ENCODE results near the gene C2CD4C.
A peak's percentile ranks its signal among the peaks of the same experiment; 100 is the strongest.
"Not testable (repeated sequence)": the region's sequence is repeated elsewhere in the genome, so short reads cannot be mapped to it uniquely, and the experiment has no call there.

C2CD4C gene

GRCh38 chr19:384799-385169, 24.2 kb downstream of the C2CD4C start:
- no peak for DNase-seq (ENCODE audit: low spot score)
- TF ChIP-seq, protein P1, sequence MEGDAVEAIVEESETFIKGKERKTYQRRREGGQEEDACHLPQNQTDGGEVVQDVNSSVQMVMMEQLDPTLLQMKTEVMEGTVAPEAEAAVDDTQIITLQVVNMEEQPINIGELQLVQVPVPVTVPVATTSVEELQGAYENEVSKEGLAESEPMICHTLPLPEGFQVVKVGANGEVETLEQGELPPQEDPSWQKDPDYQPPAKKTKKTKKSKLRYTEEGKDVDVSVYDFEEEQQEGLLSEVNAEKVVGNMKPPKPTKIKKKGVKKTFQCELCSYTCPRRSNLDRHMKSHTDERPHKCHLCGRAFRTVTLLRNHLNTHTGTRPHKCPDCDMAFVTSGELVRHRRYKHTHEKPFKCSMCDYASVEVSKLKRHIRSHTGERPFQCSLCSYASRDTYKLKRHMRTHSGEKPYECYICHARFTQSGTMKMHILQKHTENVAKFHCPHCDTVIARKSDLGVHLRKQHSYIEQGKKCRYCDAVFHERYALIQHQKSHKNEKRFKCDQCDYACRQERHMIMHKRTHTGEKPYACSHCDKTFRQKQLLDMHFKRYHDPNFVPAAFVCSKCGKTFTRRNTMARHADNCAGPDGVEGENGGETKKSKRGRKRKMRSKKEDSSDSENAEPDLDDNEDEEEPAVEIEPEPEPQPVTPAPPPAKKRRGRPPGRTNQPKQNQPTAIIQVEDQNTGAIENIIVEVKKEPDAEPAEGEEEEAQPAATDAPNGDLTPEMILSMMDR (IDR thresholded peaks at IDR 0.05; ENCODE audit: poor library complexity, severe bottlenecking), result no peak
- H3K4me3 ChIP-seq (ENCODE audit: severe bottlenecking), result no peak overlapping the region
- no peaks in the 10 kb centered on the region for H3K36me3 ChIP-seq (ENCODE audit: low read depth)
- no peak for ATAC-seq (ENCODE audit: low read depth)
- H3K27me3 ChIP-seq (ENCODE audit: insufficient read depth, poor library complexity, severe bottlenecking), result no peaks in the 10 kb centered on the region
- H3K9me3 ChIP-seq (ENCODE audit: severe bottlenecking), result no peaks in the 10 kb centered on the region
- no peak overlapping the region for H3K27ac ChIP-seq (ENCODE audit: poor library complexity, severe bottlenecking)
- peaks cover 9% of the 10 kb centered on the region for H3K4me1 ChIP-seq (ENCODE audit: insufficient read depth, poor library complexity, severe bottlenecking)

DNA sequence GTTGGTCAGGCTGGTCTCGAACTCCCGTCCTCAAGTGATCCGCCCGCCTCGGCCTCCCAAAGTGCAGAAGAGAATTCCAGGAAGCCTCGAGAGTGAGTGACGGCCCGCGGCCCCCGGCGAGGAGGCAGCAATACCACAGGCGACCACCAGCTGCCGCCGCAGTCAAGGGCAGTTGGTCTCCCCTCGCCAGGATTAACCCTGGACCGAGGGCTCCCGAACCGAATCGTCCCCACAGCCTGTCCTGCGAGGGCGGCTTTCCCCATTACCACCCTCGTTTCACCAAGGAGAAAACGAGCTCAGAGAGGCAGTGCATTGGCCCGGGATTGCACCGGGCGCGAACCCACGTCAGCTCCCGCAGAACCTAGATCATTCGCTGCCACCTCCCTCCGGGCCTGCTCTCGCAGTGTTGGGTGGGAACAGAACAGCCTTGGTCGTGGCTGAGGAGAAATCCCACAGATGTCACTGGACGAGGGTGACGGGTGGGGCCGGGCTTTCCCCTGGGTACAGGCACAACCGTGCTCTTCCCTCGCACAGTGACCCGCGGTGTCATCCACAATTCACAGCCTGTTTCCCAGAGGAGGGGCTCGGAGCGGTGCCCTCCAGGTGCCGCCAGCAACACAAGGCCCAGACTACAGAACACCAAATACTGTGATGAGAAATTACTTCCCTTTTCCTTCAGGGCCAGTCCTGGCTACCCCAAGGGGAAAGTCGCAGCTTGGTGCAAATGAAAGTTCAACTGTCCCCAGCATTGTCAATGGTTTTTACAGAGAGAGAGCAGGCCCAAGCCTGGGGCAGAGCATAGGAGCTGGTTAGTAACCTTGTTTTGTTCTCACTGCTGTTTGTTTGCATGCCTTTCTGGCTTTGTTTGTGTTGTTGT, 24.8 kb downstream of the C2CD4C start:
- H3K27ac ChIP-seq (ENCODE audit: poor library complexity, severe bottlenecking), result no peak overlapping the region
- H3K27me3 ChIP-seq (ENCODE audit: insufficient read depth, poor library complexity, severe bottlenecking), result no peaks in the 10 kb centered on the region
- no peaks in the 10 kb centered on the region for H3K9me3 ChIP-seq (ENCODE audit: severe bottlenecking)
- H3K4me1 ChIP-seq (ENCODE audit: insufficient read depth, poor library complexity, severe bottlenecking), result peaks cover 9% of the 10 kb centered on the region
- ATAC-seq (ENCODE audit: low read depth), result no peak
- H3K4me3 ChIP-seq (ENCODE audit: severe bottlenecking), result no peak overlapping the region
- no peak for DNase-seq (ENCODE audit: low spot score)
- H3K36me3 ChIP-seq (ENCODE audit: low read depth), result no peaks in the 10 kb centered on the region
- TF ChIP-seq, protein P1 (IDR thresholded peaks at IDR 0.05; ENCODE audit: poor library complexity, severe bottlenecking), result no peak

GRCh38 chr19:383040-383439, 25.9 kb downstream of the C2CD4C start:
- no peak overlapping the region for H3K4me3 ChIP-seq (ENCODE audit: severe bottlenecking)
- H3K36me3 ChIP-seq (ENCODE audit: low read depth), result no peaks in the 10 kb centered on the region
- no peaks in the 10 kb centered on the region for H3K9me3 ChIP-seq (ENCODE audit: severe bottlenecking)
- H3K27ac ChIP-seq (ENCODE audit: poor library complexity, severe bottlenecking), result peak overlapping the region; percentile 57
- TF ChIP-seq, protein P1 (IDR thresholded peaks at IDR 0.05; ENCODE audit: poor library complexity, severe bottlenecking), result no peak
- no peak for ATAC-seq (ENCODE audit: low read depth)
- no peak for DNase-seq (ENCODE audit: low spot score)
- no peaks in the 10 kb centered on the region for H3K27me3 ChIP-seq (ENCODE audit: insufficient read depth, poor library complexity, severe bottlenecking)
- peaks cover 5% of the 10 kb centered on the region for H3K4me1 ChIP-seq (ENCODE audit: insufficient read depth, poor library complexity, severe bottlenecking)

DNA sequence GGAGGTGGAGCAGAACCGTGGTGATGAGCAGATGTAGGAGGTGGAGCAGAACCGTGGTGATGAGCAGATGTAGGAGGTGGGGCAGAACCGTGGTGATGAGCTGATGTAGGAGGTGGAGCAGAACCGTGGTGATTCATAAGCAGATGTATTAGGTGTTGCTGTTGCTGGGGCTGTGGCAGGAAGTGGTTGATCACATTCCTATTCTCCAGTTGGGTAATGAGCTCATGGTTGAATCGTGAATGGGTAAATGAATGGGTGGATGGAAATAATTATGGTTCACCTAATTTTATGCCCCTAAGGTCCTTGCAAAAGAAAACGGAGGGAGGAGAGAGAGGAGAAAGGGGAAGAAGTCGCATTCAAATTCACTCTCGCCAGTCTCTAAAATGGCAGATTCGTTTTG, 26.4 kb downstream of the C2CD4C start:
- peak; percentile 75; the same call in 2 of the 3 replicates for ATAC-seq (ENCODE audit: low read depth)
- not testable (repeated sequence) for H3K4me1 ChIP-seq (ENCODE audit: insufficient read depth, poor library complexity, severe bottlenecking); DNase-seq (ENCODE audit: low spot score); H3K9me3 ChIP-seq (ENCODE audit: severe bottlenecking); H3K36me3 ChIP-seq (ENCODE audit: low read depth); H3K27me3 ChIP-seq (ENCODE audit: insufficient read depth, poor library complexity, severe bottlenecking); H3K4me3 ChIP-seq (ENCODE audit: severe bottlenecking)
- H3K27ac ChIP-seq (ENCODE audit: poor library complexity, severe bottlenecking), result peak overlapping the region; percentile 57

GRCh38 chr19:381901-382300, 27.0 kb downstream of the C2CD4C start:
- not testable (repeated sequence) for H3K9me3 ChIP-seq (ENCODE audit: severe bottlenecking); ATAC-seq (ENCODE audit: low read depth); H3K4me1 ChIP-seq (ENCODE audit: insufficient read depth, poor library complexity, severe bottlenecking); H3K4me3 ChIP-seq (ENCODE audit: severe bottlenecking); H3K27ac ChIP-seq (ENCODE audit: poor library complexity, severe bottlenecking); DNase-seq (ENCODE audit: low spot score); H3K27me3 ChIP-seq (ENCODE audit: insufficient read depth, poor library complexity, severe bottlenecking); H3K36me3 ChIP-seq (ENCODE audit: low read depth)

DNA sequence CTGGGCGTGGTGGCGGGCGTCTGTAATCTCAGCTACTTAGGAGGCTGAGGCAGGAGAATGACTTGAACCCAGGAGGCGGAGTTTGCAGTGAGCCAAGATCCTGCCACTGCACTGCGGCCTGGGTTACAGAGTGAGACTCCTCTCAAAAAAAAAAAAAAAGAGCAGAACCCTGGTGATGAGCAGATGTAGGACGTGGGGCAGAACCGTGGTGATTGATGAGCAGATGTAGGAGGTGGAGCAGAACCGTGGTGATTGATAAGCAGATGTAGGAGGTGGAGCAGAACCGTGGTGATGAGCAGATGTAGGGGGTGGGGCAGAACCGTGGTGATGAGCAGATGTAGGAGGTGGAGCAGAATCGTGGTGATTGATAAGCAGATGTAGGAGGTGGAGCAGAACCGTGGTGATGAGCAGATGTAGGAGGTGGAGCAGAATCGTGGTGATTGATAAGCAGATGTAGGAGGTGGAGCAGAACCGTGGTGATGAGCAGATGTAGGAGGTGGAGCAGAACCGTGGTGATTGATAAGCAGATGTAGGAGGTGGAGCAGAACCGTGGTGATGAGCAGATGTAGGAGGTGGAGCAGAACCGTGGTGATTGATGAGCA, 28.2 kb downstream of the C2CD4C start:
- not testable (repeated sequence) for DNase-seq (ENCODE audit: low spot score); H3K9me3 ChIP-seq (ENCODE audit: severe bottlenecking); H3K36me3 ChIP-seq (ENCODE audit: low read depth); H3K4me1 ChIP-seq (ENCODE audit: insufficient read depth, poor library complexity, severe bottlenecking); H3K27me3 ChIP-seq (ENCODE audit: insufficient read depth, poor library complexity, severe bottlenecking); H3K27ac ChIP-seq (ENCODE audit: poor library complexity, severe bottlenecking); ATAC-seq (ENCODE audit: low read depth); H3K4me3 ChIP-seq (ENCODE audit: severe bottlenecking)
